HepG2 (cell line): ENCODE measurements around the gene HHIPL1. TPM values are rescaled to one million over a fixed set of nuclear protein-coding genes. Genes with fewer than 3 reads are reported as not detected.

Source experiments
- CHD4 ChIP-seq: fragments of 200-600 bp; sonication (generic); IDR thresholded peaks from 2 replicates; pipeline ENCODE4 v1.7.0; 2017; ENCODE audit warnings: mild to moderate bottlenecking, low read length, borderline replicate concordance
- JDP2 ChIP-seq: sonication (generic); formaldehyde crosslinking; IDR thresholded peaks from 2 replicates; pipeline ENCODE4 v1.8.1; 2022; ENCODE audit warnings: missing genetic modification reagents, borderline replicate concordance
- MTF2 ChIP-seq: sonication (generic); formaldehyde crosslinking; IDR thresholded peaks from 2 replicates; pipeline ENCODE4 v1.5.0; 2020; ENCODE audit warnings: missing genetic modification reagents, borderline replicate concordance
- SIX4 ChIP-seq: sonication (generic); formaldehyde crosslinking; IDR thresholded peaks from 2 replicates; pipeline ENCODE4 v1.4.0; 2020; ENCODE audit warnings: missing genetic modification reagents
- SKI ChIP-seq: fragments of 450-650 bp; IDR thresholded peaks from one replicate; pipeline ENCODE4 v1.6.1; 2018; ENCODE audit warnings: mild to moderate bottlenecking; ENCODE audit not compliant: partially characterized antibody
- SMARCE1 ChIP-seq: fragments of 450-650 bp; IDR thresholded peaks from 2 replicates; pipeline ENCODE4 v1.6.1; 2017; ENCODE audit warnings: borderline replicate concordance
- TBX2 ChIP-seq: sonication (generic); formaldehyde crosslinking; IDR thresholded peaks from 2 replicates; pipeline ENCODE4 v1.5.0; 2020; ENCODE audit warnings: missing genetic modification reagents, mild to moderate bottlenecking, borderline replicate concordance
- TEAD2 ChIP-seq: sonication (generic); formaldehyde crosslinking; IDR thresholded peaks from 2 replicates; pipeline ENCODE4 v1.9.0; 2021; ENCODE audit warnings: missing genetic modification reagents
- U2AF2 ChIP-seq: fragments of 200-400 bp; formaldehyde crosslinking; IDR thresholded peaks from 2 replicates; pipeline ENCODE4 v1.6.1; 2017; ENCODE audit warnings: low read depth, mild to moderate bottlenecking, low read length
- ZNF552 ChIP-seq: sonication (generic); formaldehyde crosslinking; IDR thresholded peaks from 2 replicates; pipeline ENCODE4 v1.9.0; 2022; ENCODE audit warnings: missing genetic modification reagents, mild to moderate bottlenecking, borderline replicate concordance
- polyA plus RNA-seq, 8 experiments: library from polyadenylated mRNA; depleted of rRNA in 3 of 8; stranded (reverse) in 7 of 8; unstranded in 1 of 8; fragments of >200 nt; fragmentation: Illumina TruSeq in 4 of 8; extraction: Trizol in 4 of 8; gene quantifications; 2 replicates each; pipeline versions ENCODE4 v1.2.1 to v1.2.3, GENCODE V29; 2011 to 2016; ENCODE audit warnings: low read depth in 4 of 8, missing spikeins in 1 of 8, mixed read lengths in 1 of 8; ENCODE audit not compliant: insufficient read depth in 1 of 8
- total RNA-seq, 5 experiments: library from RNA; depleted of rRNA; stranded (reverse); fragments of >200 nt; fragmentation: Illumina TruSeq; extraction: Trizol; gene quantifications; 2 replicates each; pipeline ENCODE4 v1.2.3, GENCODE V29; 2016; ENCODE audit warnings: low read depth in 1 of 5
- TF ChIP-seq, protein P1 (sequence below): sonication (generic); formaldehyde crosslinking; IDR thresholded peaks from 2 replicates; pipeline ENCODE4 v1.5.1; 2020; ENCODE audit warnings: missing genetic modification reagents, mild to moderate bottlenecking, borderline replicate concordance
- TF ChIP-seq, protein P2 (sequence below): sonication (generic); formaldehyde crosslinking; IDR thresholded peaks from 2 replicates; pipeline ENCODE4 v1.8.0; 2022; ENCODE audit warnings: mild to moderate bottlenecking, missing genetic modification reagents
- TF ChIP-seq, protein P3 (sequence below): sonication (generic); formaldehyde crosslinking; IDR thresholded peaks from 2 replicates; pipeline ENCODE4 v1.4.0; 2020; ENCODE audit warnings: missing genetic modification reagents, borderline replicate concordance
- TF ChIP-seq, protein P4 (sequence below), 2 experiments: sonication (generic) in 1 of 2; formaldehyde crosslinking in 1 of 2; IDR thresholded peaks; 2 replicates each; pipeline versions ENCODE4 v1.4.0 to v1.6.1; 2016 to 2020; ENCODE audit warnings: borderline replicate concordance in 1 of 2, low read depth in 1 of 2, mild to moderate bottlenecking in 1 of 2, missing genetic modification reagents in 1 of 2
- TF ChIP-seq, protein P5 (sequence below): sonication (generic); formaldehyde crosslinking; IDR thresholded peaks from 2 replicates; pipeline ENCODE4 v1.4.0; 2020; ENCODE audit warnings: missing genetic modification reagents

The HHIPL1 gene
- total and polyA plus RNA-seq, 2 of the 13 experiments (the other 11 are each of a cell fraction or from before 2014, with no cell fraction given): not detected

DNA sequence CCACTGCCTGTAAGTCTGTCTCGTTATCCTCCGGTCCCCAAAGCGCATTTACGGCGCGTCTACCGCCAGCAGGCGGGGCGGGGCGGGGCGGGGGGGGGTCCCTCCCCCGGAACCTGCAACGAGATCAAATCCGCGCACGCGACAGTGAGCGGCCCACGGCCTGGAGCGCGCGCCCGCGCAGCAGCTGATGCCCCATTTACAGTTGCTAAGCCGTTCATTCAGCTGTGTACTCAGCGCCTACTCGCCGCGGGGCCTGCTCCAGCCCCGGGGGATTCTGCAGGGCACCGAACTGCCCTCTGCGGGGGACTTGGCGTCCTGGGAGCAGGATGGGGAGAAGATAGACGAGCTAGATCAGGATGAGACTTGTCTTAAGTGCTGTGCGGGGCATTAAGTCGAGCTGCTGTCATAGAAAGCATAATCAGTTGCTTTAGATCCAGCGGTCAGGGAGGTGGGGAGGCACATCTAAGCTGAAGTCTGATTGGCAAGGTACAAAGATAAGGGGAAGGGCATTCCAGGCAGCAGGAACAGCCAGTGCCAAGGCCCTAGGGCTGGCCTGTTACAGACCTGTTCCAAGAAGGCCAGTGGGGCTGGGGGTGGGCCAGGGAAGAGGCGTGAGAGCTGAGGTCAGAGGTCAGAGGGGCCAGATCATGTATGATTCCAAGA, 39.5 kb upstream of the HHIPL1 start (continued):
- TF ChIP-seq, protein P1, sequence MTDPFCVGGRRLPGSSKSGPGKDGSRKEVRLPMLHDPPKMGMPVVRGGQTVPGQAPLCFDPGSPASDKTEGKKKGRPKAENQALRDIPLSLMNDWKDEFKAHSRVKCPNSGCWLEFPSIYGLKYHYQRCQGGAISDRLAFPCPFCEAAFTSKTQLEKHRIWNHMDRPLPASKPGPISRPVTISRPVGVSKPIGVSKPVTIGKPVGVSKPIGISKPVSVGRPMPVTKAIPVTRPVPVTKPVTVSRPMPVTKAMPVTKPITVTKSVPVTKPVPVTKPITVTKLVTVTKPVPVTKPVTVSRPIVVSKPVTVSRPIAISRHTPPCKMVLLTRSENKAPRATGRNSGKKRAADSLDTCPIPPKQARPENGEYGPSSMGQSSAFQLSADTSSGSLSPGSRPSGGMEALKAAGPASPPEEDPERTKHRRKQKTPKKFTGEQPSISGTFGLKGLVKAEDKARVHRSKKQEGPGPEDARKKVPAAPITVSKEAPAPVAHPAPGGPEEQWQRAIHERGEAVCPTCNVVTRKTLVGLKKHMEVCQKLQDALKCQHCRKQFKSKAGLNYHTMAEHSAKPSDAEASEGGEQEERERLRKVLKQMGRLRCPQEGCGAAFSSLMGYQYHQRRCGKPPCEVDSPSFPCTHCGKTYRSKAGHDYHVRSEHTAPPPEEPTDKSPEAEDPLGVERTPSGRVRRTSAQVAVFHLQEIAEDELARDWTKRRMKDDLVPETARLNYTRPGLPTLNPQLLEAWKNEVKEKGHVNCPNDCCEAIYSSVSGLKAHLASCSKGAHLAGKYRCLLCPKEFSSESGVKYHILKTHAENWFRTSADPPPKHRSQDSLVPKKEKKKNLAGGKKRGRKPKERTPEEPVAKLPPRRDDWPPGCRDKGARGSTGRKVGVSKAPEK (CRISPR knock-in tag): no peak
- TF ChIP-seq JDP2 (CRISPR knock-in tag): no peak
- no peak for TF ChIP-seq SIX4 (CRISPR knock-in tag)
- TF ChIP-seq CHD4: no peak
- TF ChIP-seq U2AF2: no peak
- no peak; the same call in 1 of the 2 replicates for TF ChIP-seq TBX2 (CRISPR knock-in tag)
- TF ChIP-seq, protein P2, sequence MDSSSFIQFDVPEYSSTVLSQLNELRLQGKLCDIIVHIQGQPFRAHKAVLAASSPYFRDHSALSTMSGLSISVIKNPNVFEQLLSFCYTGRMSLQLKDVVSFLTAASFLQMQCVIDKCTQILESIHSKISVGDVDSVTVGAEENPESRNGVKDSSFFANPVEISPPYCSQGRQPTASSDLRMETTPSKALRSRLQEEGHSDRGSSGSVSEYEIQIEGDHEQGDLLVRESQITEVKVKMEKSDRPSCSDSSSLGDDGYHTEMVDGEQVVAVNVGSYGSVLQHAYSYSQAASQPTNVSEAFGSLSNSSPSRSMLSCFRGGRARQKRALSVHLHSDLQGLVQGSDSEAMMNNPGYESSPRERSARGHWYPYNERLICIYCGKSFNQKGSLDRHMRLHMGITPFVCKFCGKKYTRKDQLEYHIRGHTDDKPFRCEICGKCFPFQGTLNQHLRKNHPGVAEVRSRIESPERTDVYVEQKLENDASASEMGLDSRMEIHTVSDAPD (CRISPR knock-in tag): no peak
- TF ChIP-seq, protein P3, sequence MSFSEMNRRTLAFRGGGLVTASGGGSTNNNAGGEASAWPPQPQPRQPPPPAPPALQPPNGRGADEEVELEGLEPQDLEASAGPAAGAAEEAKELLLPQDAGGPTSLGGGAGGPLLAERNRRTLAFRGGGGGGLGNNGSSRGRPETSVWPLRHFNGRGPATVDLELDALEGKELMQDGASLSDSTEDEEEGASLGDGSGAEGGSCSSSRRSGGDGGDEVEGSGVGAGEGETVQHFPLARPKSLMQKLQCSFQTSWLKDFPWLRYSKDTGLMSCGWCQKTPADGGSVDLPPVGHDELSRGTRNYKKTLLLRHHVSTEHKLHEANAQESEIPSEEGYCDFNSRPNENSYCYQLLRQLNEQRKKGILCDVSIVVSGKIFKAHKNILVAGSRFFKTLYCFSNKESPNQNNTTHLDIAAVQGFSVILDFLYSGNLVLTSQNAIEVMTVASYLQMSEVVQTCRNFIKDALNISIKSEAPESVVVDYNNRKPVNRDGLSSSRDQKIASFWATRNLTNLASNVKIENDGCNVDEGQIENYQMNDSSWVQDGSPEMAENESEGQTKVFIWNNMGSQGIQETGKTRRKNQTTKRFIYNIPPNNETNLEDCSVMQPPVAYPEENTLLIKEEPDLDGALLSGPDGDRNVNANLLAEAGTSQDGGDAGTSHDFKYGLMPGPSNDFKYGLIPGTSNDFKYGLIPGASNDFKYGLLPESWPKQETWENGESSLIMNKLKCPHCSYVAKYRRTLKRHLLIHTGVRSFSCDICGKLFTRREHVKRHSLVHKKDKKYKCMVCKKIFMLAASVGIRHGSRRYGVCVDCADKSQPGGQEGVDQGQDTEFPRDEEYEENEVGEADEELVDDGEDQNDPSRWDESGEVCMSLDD (CRISPR knock-in tag): no peak
- TF ChIP-seq MTF2: no peak
- TF ChIP-seq ZNF552: no peak
- TF ChIP-seq SKI: no peak
- no peak for TF ChIP-seq SMARCE1
- no peak for TF ChIP-seq TEAD2 (CRISPR knock-in tag)
- TF ChIP-seq, protein P4, sequence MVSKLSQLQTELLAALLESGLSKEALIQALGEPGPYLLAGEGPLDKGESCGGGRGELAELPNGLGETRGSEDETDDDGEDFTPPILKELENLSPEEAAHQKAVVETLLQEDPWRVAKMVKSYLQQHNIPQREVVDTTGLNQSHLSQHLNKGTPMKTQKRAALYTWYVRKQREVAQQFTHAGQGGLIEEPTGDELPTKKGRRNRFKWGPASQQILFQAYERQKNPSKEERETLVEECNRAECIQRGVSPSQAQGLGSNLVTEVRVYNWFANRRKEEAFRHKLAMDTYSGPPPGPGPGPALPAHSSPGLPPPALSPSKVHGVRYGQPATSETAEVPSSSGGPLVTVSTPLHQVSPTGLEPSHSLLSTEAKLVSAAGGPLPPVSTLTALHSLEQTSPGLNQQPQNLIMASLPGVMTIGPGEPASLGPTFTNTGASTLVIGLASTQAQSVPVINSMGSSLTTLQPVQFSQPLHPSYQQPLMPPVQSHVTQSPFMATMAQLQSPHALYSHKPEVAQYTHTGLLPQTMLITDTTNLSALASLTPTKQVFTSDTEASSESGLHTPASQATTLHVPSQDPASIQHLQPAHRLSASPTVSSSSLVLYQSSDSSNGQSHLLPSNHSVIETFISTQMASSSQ (IDR thresholded peaks at IDR 0.05; ENCODE audit: low read depth): no peak
- TF ChIP-seq, protein P4 (CRISPR knock-in tag; IDR thresholded peaks at IDR 0.05; ENCODE audit: borderline replicate concordance): no peak
- TF ChIP-seq, protein P5, sequence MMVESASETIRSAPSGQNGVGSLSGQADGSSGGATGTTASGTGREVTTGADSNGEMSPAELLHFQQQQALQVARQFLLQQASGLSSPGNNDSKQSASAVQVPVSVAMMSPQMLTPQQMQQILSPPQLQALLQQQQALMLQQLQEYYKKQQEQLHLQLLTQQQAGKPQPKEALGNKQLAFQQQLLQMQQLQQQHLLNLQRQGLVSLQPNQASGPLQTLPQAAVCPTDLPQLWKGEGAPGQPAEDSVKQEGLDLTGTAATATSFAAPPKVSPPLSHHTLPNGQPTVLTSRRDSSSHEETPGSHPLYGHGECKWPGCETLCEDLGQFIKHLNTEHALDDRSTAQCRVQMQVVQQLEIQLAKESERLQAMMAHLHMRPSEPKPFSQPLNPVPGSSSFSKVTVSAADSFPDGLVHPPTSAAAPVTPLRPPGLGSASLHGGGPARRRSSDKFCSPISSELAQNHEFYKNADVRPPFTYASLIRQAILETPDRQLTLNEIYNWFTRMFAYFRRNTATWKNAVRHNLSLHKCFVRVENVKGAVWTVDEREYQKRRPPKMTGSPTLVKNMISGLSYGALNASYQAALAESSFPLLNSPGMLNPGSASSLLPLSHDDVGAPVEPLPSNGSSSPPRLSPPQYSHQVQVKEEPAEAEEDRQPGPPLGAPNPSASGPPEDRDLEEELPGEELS (CRISPR knock-in tag): no peak
